Activated naive CD8-positive, alpha-beta T cell treated with anti-CD3 and anti-CD28 coated beads, Interleukin-2, amount 50 U/mL, for 24 hours (primary cell): Measurements from ENCODE around the gene B3GNT5.

Source experiments
- ATAC-seq: fragments of 150-1000 bp; cut with Tn5 transposase; one replicate; pipeline ENCODE4 v1.10.0; 2021
- DNase-seq: peaks from one replicate; pipeline ENCODE4 v3.0.0; 2021
- H3K27ac Mint-ChIP-seq: one replicate; pipeline ENCODE4 v1.8.0; 2021; ENCODE audit warnings: mild to moderate bottlenecking, mixed read lengths
- H3K27me3 Mint-ChIP-seq: one replicate; pipeline ENCODE4 v1.8.0; 2021; ENCODE audit warnings: mixed read lengths
- H3K36me3 Mint-ChIP-seq: one replicate; pipeline ENCODE4 v1.8.0; 2021; ENCODE audit warnings: low read depth, mixed read lengths
- H3K4me1 Mint-ChIP-seq: one replicate; pipeline ENCODE4 v1.8.0; 2021; ENCODE audit warnings: mixed read lengths
- H3K4me3 Mint-ChIP-seq: one replicate; pipeline ENCODE4 v1.8.0; 2021; ENCODE audit warnings: mild to moderate bottlenecking, moderate library complexity, mixed read lengths
- H3K9me3 Mint-ChIP-seq: one replicate; pipeline ENCODE4 v1.8.0; 2021; ENCODE audit warnings: mixed read lengths

B3GNT5 gene

GRCh38 chr3:183252973-183253527, at the start of gene B3GNT5:
TSS of gene B3GNT5 (plus strand) at chr3:183253253. CDS start at chr3:183269799, 16,546 bp downstream.
- peak; percentile 54 for DNase-seq
- peaks cover 27% of the 10 kb centered on the region for H3K36me3 Mint-ChIP-seq
- peaks cover 10% of the 10 kb centered on the region for H3K27me3 Mint-ChIP-seq
- H3K4me3 Mint-ChIP-seq, result peak within 1 kb of the TSS; percentile 81
- peaks cover 33% of the 10 kb centered on the region for H3K4me1 Mint-ChIP-seq
- H3K27ac Mint-ChIP-seq, result peak within 1 kb of the TSS; percentile 73
- no peaks in the 10 kb centered on the region for H3K9me3 Mint-ChIP-seq
- ATAC-seq, result peak; percentile 42

- no peaks in the 10 kb centered on the region for H3K27me3 Mint-ChIP-seq
- H3K4me3 Mint-ChIP-seq, result no peak overlapping the region
Observed at GRCh38 chr3:183203670-183204069, 49.4 kb upstream of the B3GNT5 start.

GRCh38 chr3:183208260-183208659, 44.8 kb upstream of the B3GNT5 start:
- ATAC-seq, result peak; percentile 71
- Mint-ChIP-seq H3K4me3 (peak overlapping the region; percentile 27), H3K36me3 (peaks cover 43% of the 10 kb centered on the region)

More at GRCh38 chr3:183203670-183204069, 49.4 kb upstream of the B3GNT5 start:
- H3K4me1 Mint-ChIP-seq, result peaks cover 47% of the 10 kb centered on the region
- DNase-seq (no peak), ATAC-seq (no peak)
- peaks cover 45% of the 10 kb centered on the region for H3K9me3 Mint-ChIP-seq
- H3K36me3 Mint-ChIP-seq, result peaks cover 34% of the 10 kb centered on the region
- no peak overlapping the region for H3K27ac Mint-ChIP-seq

GRCh38 chr3:183208800-183209199, 44.3 kb upstream of the B3GNT5 start:
- Mint-ChIP-seq H3K4me3 (peak overlapping the region; percentile 11), H3K27ac (peak overlapping the region; percentile 97), H3K4me1 (peaks cover 80% of the 10 kb centered on the region), H3K27me3 (peaks cover 3% of the 10 kb centered on the region), H3K36me3 (peaks cover 37% of the 10 kb centered on the region), H3K9me3 (peaks cover 44% of the 10 kb centered on the region)
- DNase-seq, result no peak
- ATAC-seq, result no peak

More at GRCh38 chr3:183208260-183208659, 44.8 kb upstream of the B3GNT5 start:
- Mint-ChIP-seq H3K27ac (peak overlapping the region; percentile 97), H3K9me3 (peaks cover 49% of the 10 kb centered on the region), H3K4me1 (peaks cover 74% of the 10 kb centered on the region), H3K27me3 (peaks cover 3% of the 10 kb centered on the region)
- DNase-seq, result no peak

GRCh38 chr3:183210341-183210740, 42.7 kb upstream of the B3GNT5 start:
- ATAC-seq, result no peak

GRCh38 chr3:183210862-183211341, 42.2 kb upstream of the B3GNT5 start:
- peaks cover 82% of the 10 kb centered on the region for H3K4me1 Mint-ChIP-seq
- H3K27me3 Mint-ChIP-seq, result peaks cover 3% of the 10 kb centered on the region
- ATAC-seq (peak; percentile 79), DNase-seq (peak; percentile 55)
- H3K27ac Mint-ChIP-seq, result peak overlapping the region; percentile 97
- H3K4me3 Mint-ChIP-seq, result peak overlapping the region; percentile 34
- peaks cover 35% of the 10 kb centered on the region for H3K36me3 Mint-ChIP-seq
- peaks cover 30% of the 10 kb centered on the region for H3K9me3 Mint-ChIP-seq

More at GRCh38 chr3:183210341-183210740, 42.7 kb upstream of the B3GNT5 start:
- peaks cover 35% of the 10 kb centered on the region for H3K9me3 Mint-ChIP-seq
- H3K36me3 Mint-ChIP-seq, result peaks cover 33% of the 10 kb centered on the region
- peaks cover 3% of the 10 kb centered on the region for H3K27me3 Mint-ChIP-seq
- no peak overlapping the region for H3K4me3 Mint-ChIP-seq
- peak overlapping the region; percentile 97 for H3K27ac Mint-ChIP-seq
- DNase-seq, result no peak
- peaks cover 86% of the 10 kb centered on the region for H3K4me1 Mint-ChIP-seq

GRCh38 chr3:183211352-183211751, 41.7 kb upstream of the B3GNT5 start:
- H3K27me3 Mint-ChIP-seq, result peaks cover 3% of the 10 kb centered on the region
- peak; percentile 23 for ATAC-seq
- peaks cover 77% of the 10 kb centered on the region for H3K4me1 Mint-ChIP-seq
- peak overlapping the region; percentile 97 for H3K27ac Mint-ChIP-seq
- H3K4me3 Mint-ChIP-seq, result peak overlapping the region; percentile 34
- DNase-seq, result no peak
- H3K9me3 Mint-ChIP-seq, result peaks cover 26% of the 10 kb centered on the region
- peaks cover 36% of the 10 kb centered on the region for H3K36me3 Mint-ChIP-seq

- Mint-ChIP-seq H3K36me3 (peaks cover 36% of the 10 kb centered on the region), H3K9me3 (peaks cover 26% of the 10 kb centered on the region), H3K4me3 (no peak overlapping the region), H3K27ac (peak overlapping the region; percentile 97), H3K27me3 (peaks cover 3% of the 10 kb centered on the region), H3K4me1 (peaks cover 72% of the 10 kb centered on the region)
- no peak for ATAC-seq
- DNase-seq, result no peak
Observed at GRCh38 chr3:183212096-183212495, 41.0 kb upstream of the B3GNT5 start.

- ATAC-seq (no peak), DNase-seq (no peak)
- peaks cover 26% of the 10 kb centered on the region for H3K9me3 Mint-ChIP-seq
- no peak overlapping the region for H3K4me3 Mint-ChIP-seq
- peak overlapping the region; percentile 97 for H3K27ac Mint-ChIP-seq
- H3K4me1 Mint-ChIP-seq, result peaks cover 71% of the 10 kb centered on the region
- H3K27me3 Mint-ChIP-seq, result peaks cover 3% of the 10 kb centered on the region
- peaks cover 36% of the 10 kb centered on the region for H3K36me3 Mint-ChIP-seq
Observed at GRCh38 chr3:183212565-183212964, 40.5 kb upstream of the B3GNT5 start.

- Mint-ChIP-seq H3K4me3 (no peak overlapping the region), H3K27me3 (peaks cover 3% of the 10 kb centered on the region), H3K36me3 (peaks cover 30% of the 10 kb centered on the region), H3K9me3 (peaks cover 19% of the 10 kb centered on the region), H3K27ac (no peak overlapping the region), H3K4me1 (peaks cover 70% of the 10 kb centered on the region)
- DNase-seq (no peak), ATAC-seq (no peak)
Observed at GRCh38 chr3:183213415-183214276, 39.4 kb upstream of the B3GNT5 start.

- H3K27ac Mint-ChIP-seq, result no peak overlapping the region
- peaks cover 3% of the 10 kb centered on the region for H3K27me3 Mint-ChIP-seq
- H3K4me3 Mint-ChIP-seq, result no peak overlapping the region
- peaks cover 29% of the 10 kb centered on the region for H3K36me3 Mint-ChIP-seq
- no peak for ATAC-seq
- H3K9me3 Mint-ChIP-seq, result peaks cover 19% of the 10 kb centered on the region
- no peak for DNase-seq
- H3K4me1 Mint-ChIP-seq, result peaks cover 70% of the 10 kb centered on the region
Observed at GRCh38 chr3:183214277-183214612, 38.8 kb upstream of the B3GNT5 start.

GRCh38 chr3:183215591-183216202, 37.4 kb upstream of the B3GNT5 start:
- no peak overlapping the region for H3K4me3 Mint-ChIP-seq

GRCh38 chr3:183217548-183218332, 35.3 kb upstream of the B3GNT5 start:
- H3K27me3 Mint-ChIP-seq, result peaks cover 3% of the 10 kb centered on the region
- H3K9me3 Mint-ChIP-seq, result no peaks in the 10 kb centered on the region
- peaks cover 8% of the 10 kb centered on the region for H3K36me3 Mint-ChIP-seq
- ATAC-seq, result peak; percentile 76
- H3K4me3 Mint-ChIP-seq, result peak overlapping the region; percentile 6
- peak overlapping the region; percentile 76 for H3K27ac Mint-ChIP-seq
- peaks cover 58% of the 10 kb centered on the region for H3K4me1 Mint-ChIP-seq
- no peak for DNase-seq

More at GRCh38 chr3:183215591-183216202, 37.4 kb upstream of the B3GNT5 start:
- H3K4me1 Mint-ChIP-seq, result peaks cover 64% of the 10 kb centered on the region
- H3K9me3 Mint-ChIP-seq, result peaks cover 10% of the 10 kb centered on the region
- peaks cover 19% of the 10 kb centered on the region for H3K36me3 Mint-ChIP-seq
- H3K27ac Mint-ChIP-seq, result peak overlapping the region; percentile 27
- DNase-seq (no peak), ATAC-seq (no peak)
- peaks cover 3% of the 10 kb centered on the region for H3K27me3 Mint-ChIP-seq

GRCh38 chr3:183218826-183219225, 34.2 kb upstream of the B3GNT5 start:
- DNase-seq (no peak), ATAC-seq (peak; percentile 29)
- Mint-ChIP-seq H3K9me3 (no peaks in the 10 kb centered on the region), H3K27ac (peak overlapping the region; percentile 85), H3K4me3 (peak overlapping the region; percentile 58), H3K36me3 (peaks cover 8% of the 10 kb centered on the region), H3K4me1 (peaks cover 59% of the 10 kb centered on the region), H3K27me3 (peaks cover 3% of the 10 kb centered on the region)
